B cell (primary cell): ENCODE data around the gene C11orf86.

Experiments
- EZH2 ChIP-seq: IDR thresholded peaks from 2 replicates; pipeline ENCODE4 v1.6.1; 2012; ENCODE audit warnings: borderline replicate concordance, low read depth, mild to moderate bottlenecking, moderate library complexity, low read length; ENCODE audit not compliant: insufficient read depth, poor library complexity, severe bottlenecking
- TF ChIP-seq, protein P1 (sequence below): fragments of 200-600 bp; IDR thresholded peaks from one replicate; pipeline ENCODE4 v1.8.0; 2022; ENCODE audit warnings: antibody characterized with exemption, mild to moderate bottlenecking

DNA sequence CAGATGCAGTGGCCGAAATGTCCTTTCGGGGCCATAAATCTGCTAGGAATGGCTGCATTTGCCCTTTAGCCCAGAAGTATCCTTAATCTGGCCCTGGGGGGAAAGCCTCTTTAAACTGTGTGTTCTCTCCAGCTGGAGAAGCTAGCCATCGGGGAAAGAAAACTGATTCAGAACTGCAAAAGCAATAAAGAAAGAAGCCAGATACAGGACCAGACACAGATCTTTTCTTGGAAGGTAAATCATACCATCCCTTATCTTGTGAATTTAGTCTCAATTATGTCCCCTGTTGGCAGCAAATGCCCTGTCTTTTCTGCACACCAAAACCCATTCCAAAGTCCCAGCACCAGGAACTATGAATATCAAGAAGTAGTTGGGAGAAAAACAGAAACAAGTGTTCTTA, 42.6 kb upstream of the C11orf86 start:
- TF ChIP-seq EZH2: no peak
- TF ChIP-seq, protein P1, sequence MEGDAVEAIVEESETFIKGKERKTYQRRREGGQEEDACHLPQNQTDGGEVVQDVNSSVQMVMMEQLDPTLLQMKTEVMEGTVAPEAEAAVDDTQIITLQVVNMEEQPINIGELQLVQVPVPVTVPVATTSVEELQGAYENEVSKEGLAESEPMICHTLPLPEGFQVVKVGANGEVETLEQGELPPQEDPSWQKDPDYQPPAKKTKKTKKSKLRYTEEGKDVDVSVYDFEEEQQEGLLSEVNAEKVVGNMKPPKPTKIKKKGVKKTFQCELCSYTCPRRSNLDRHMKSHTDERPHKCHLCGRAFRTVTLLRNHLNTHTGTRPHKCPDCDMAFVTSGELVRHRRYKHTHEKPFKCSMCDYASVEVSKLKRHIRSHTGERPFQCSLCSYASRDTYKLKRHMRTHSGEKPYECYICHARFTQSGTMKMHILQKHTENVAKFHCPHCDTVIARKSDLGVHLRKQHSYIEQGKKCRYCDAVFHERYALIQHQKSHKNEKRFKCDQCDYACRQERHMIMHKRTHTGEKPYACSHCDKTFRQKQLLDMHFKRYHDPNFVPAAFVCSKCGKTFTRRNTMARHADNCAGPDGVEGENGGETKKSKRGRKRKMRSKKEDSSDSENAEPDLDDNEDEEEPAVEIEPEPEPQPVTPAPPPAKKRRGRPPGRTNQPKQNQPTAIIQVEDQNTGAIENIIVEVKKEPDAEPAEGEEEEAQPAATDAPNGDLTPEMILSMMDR: no peak
